Activated naive CD8-positive, alpha-beta T cell treated with anti-CD3 and anti-CD28 coated beads, Interleukin-2, amount 50 U/mL, for 24 hours (primary cell): Measurements from ENCODE around the gene FKBP6.
"Not testable (repeated sequence)": the region's sequence is repeated elsewhere in the genome, so short reads cannot be mapped to it uniquely, and the experiment has no call there.

Experiments
- ATAC-seq: fragments of 150-1000 bp; cut with Tn5 transposase; one replicate; pipeline ENCODE4 v1.10.0; 2021
- DNase-seq: peaks from one replicate; pipeline ENCODE4 v3.0.0; 2021
- H3K27ac Mint-ChIP-seq: one replicate; pipeline ENCODE4 v1.8.0; 2021; ENCODE audit warnings: mild to moderate bottlenecking, mixed read lengths
- H3K27me3 Mint-ChIP-seq: one replicate; pipeline ENCODE4 v1.8.0; 2021; ENCODE audit warnings: mixed read lengths
- H3K36me3 Mint-ChIP-seq: one replicate; pipeline ENCODE4 v1.8.0; 2021; ENCODE audit warnings: low read depth, mixed read lengths
- H3K4me1 Mint-ChIP-seq: one replicate; pipeline ENCODE4 v1.8.0; 2021; ENCODE audit warnings: mixed read lengths
- H3K4me3 Mint-ChIP-seq: one replicate; pipeline ENCODE4 v1.8.0; 2021; ENCODE audit warnings: mild to moderate bottlenecking, moderate library complexity, mixed read lengths
- H3K9me3 Mint-ChIP-seq: one replicate; pipeline ENCODE4 v1.8.0; 2021; ENCODE audit warnings: mixed read lengths

The FKBP6 gene

DNA sequence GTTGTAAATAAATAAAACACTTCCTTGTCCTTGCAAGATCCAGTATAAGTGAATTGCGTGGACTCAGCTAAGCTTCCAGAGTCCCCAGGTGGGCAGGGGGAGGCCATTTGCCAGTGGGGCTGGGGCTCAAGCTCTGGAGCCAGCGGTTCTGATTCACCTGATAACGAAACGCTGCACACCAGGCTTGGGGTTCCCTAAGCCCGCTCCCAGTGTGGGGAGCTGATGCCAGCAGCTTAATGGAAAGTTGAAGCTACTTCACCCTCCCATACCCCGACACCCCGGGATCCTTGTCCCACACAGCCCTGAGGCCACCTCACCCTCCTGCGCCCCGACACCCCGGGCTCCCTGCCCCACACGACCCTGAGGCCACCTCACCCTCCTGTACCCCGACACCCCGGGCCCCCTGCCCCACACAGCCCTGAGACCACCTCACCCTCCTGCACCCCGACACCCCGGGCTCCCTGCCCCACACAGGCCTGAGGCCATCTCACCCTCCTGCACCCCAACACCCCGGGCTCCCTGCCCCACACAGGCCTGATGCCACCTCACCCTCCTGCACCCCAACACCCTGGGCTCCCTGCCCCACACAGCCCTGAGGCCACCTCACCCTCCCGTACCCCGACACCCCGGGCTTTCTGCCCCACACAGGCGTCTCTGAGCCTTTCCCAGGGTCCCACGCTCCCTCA is 30.8 kb downstream of the FKBP6 start:
- H3K27me3 Mint-ChIP-seq, result peaks cover 10% of the 10 kb centered on the region
- no peaks in the 10 kb centered on the region for H3K9me3 Mint-ChIP-seq
- peaks cover 2% of the 10 kb centered on the region for H3K4me1 Mint-ChIP-seq
- ATAC-seq, result no peak
- H3K4me3 Mint-ChIP-seq, result no peak overlapping the region
- no peak overlapping the region for H3K27ac Mint-ChIP-seq
- no peak for DNase-seq
- H3K36me3 Mint-ChIP-seq, result no peaks in the 10 kb centered on the region

DNA sequence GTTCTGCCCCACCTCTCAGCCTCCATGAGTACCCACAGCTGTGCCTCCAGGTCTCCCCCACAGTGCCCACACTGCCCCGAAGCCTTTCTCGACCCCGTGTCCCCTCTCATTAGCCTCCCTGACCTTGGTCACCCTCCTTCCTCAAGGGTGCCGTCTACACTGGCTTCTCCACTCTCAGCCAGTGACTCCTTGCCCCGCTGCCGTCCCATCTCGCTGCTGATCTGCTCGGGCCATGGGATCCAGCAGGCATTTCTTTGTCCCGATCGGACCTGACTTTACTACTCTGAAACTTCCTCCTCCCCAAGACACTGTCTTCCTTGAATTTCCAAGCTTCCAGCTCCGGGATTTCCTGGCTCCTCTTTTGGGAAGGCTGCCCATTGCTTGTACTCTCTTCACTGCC is 31.3 kb downstream of the FKBP6 start:
- Mint-ChIP-seq H3K36me3 (no peaks in the 10 kb centered on the region), H3K27ac (no peak overlapping the region), H3K4me1 (peaks cover 2% of the 10 kb centered on the region), H3K27me3 (peaks cover 10% of the 10 kb centered on the region), H3K4me3 (no peak overlapping the region), H3K9me3 (no peaks in the 10 kb centered on the region)
- ATAC-seq (no peak), DNase-seq (no peak)

DNA sequence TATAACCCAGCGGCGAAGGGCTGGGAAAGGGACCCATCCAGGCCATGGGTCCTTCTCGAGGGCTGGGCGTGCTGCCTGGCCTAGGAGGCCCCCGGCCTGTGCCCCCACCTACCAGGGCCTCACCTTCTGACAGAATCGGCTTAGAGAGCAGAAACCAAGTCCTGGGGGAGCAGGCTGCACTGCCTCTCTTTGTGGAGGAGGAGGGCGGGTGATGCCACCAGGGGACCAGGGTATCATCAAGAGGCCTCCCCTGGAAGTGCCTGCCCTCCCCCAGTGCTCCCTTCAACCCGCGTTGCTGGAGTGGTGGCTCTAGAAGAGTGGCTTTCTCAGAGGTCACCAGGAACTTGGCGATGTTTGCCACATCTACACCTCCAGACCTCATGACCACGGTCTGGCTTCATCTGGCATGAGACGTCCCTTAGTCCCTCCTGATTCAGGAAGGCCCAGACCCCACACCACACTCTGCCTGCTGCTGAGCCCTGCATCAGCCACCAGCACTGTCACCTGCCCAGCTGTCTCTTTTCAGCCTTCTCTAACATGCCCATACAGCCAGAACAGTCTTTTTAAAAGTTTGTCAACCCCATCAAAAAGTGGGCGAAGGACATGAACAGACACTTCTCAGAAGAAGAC is 31.9 kb downstream of the FKBP6 start:
- DNase-seq, result no peak
- Mint-ChIP-seq H3K9me3 (no peaks in the 10 kb centered on the region), H3K4me1 (peaks cover 2% of the 10 kb centered on the region), H3K4me3 (no peak overlapping the region), H3K36me3 (no peaks in the 10 kb centered on the region), H3K27me3 (peaks cover 10% of the 10 kb centered on the region), H3K27ac (no peak overlapping the region)
- ATAC-seq, result no peak

DNA sequence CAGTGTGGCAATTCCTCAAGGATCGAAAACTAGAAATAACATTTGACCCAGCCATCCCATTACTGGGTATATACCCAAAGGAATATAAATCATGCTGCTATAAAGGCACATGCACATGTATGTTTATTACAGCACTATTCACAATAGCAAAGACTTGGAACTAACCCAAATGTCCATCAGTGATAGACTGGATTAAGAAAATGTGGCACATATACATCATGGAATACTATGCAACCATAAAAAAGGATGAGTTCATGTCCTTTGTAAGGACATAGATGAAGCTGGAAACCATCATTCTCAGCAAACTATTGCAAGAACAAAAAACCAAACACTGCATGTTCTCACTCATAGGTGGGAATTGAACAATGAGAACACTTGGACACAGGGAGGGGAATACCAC is 32.6 kb downstream of the FKBP6 start:
- peaks cover 10% of the 10 kb centered on the region for H3K27me3 Mint-ChIP-seq
- not testable (repeated sequence) for H3K27ac Mint-ChIP-seq, H3K36me3 Mint-ChIP-seq, H3K4me1 Mint-ChIP-seq, H3K9me3 Mint-ChIP-seq, DNase-seq, ATAC-seq, H3K4me3 Mint-ChIP-seq

DNA sequence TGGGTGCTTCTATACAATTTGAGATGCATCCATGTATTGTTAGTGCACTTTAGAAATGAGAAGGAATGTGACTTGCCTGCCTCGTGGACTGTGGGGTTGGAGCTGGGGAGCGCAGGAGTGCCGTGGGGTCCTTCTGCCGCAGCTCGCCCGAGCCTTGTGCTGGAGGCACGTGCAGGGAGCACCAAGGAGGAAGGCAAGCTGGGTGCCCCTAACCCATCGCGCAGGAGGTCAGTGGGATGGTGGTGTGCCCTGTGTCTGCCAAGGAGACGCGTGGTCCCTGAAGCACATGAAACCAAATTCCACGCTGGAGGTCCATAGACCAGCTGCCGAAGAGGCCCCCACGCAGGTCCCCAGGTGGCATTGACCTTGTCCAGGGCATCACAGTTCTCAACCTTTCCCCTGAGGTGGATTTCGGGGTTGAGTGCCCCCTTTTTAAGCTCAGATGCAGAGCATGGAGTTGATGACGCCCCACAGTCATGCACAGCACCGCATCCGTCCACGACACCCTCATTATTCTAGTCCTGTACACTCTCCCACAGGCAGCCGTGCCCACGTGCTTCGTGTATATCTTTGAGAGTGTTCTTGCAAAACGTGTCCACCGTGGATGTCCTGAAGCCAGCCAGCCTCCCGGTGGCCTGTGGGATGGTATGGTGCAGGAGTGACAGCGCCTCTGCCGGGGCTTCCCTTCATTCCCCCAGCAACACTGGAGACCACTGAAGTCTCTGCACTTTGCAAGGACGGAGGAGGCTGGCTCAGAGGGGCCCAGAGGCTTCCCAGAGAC is 35.5 kb downstream of the FKBP6 start:
- Mint-ChIP-seq H3K4me1 (peaks cover 2% of the 10 kb centered on the region), H3K36me3 (no peaks in the 10 kb centered on the region), H3K27me3 (peaks cover 6% of the 10 kb centered on the region), H3K9me3 (no peaks in the 10 kb centered on the region), H3K4me3 (no peak overlapping the region), H3K27ac (no peak overlapping the region)
- DNase-seq (no peak), ATAC-seq (no peak)

DNA sequence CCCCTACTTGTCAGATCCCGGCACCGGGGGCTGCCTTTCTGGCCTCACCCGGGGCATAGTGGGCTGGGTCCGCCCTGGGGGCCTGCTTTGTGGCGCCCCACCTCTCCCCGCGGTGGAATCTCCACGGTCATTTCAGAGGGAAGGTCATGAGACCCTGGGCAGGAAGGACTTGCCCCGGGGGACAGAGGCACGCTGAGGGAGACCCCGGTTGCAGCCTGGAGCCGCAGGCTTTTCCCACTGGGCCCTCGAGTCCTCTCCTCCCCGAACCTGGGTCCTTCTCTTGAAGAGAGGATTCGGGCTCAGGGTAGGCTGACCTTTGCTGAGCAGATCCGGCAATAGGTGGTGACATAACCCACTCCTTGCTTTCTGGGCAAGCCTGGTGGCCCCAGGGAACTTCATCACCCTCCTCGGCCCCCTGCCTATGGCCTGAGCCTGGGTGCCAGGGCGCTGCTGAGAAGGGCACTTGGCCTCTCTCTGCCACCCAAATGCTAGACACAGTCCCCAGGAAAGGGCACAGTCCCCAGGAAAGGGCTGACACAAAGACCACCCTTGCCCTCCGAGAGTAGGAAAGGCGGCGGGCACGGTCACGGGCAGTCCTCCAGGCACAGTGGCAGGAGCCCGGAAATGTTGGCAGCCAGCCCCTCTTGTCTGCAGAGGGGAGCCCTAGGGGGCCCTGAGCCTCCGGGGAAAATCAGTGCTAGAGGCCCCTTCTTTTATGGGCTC is 36.2 kb downstream of the FKBP6 start:
- no peak for ATAC-seq
- H3K27me3 Mint-ChIP-seq, result peaks cover 6% of the 10 kb centered on the region

DNA sequence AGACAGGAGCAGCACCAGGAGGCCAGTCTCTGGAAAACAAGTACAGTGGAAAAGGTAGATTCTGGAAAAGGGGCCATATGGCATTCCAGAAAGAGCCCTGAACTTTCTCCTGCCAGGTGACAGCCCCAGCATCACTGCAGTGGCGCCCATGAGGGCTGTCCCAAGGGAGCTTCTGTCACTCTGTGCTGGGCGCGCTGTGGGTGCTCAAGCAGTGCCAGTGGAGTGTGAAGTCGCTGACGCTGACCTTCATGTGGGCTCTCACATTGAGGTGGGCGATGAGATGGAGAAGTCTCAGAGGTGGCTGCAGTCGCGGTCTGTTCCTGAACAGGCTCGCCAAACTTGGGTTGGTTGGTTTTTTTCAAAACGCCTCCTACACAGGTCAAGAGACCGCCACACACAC is 38.2 kb downstream of the FKBP6 start:
- Mint-ChIP-seq H3K9me3 (no peaks in the 10 kb centered on the region), H3K4me1 (peaks cover 1% of the 10 kb centered on the region), H3K27me3 (peaks cover 2% of the 10 kb centered on the region), H3K4me3 (no peak overlapping the region), H3K36me3 (no peaks in the 10 kb centered on the region), H3K27ac (no peak overlapping the region)
- ATAC-seq (no peak), DNase-seq (no peak)

More for the DNA sequence above, 36.2 kb downstream of the FKBP6 start:
- Mint-ChIP-seq H3K4me3 (no peak overlapping the region), H3K9me3 (no peaks in the 10 kb centered on the region), H3K27ac (no peak overlapping the region), H3K4me1 (peaks cover 1% of the 10 kb centered on the region), H3K36me3 (no peaks in the 10 kb centered on the region)
- no peak for DNase-seq

DNA sequence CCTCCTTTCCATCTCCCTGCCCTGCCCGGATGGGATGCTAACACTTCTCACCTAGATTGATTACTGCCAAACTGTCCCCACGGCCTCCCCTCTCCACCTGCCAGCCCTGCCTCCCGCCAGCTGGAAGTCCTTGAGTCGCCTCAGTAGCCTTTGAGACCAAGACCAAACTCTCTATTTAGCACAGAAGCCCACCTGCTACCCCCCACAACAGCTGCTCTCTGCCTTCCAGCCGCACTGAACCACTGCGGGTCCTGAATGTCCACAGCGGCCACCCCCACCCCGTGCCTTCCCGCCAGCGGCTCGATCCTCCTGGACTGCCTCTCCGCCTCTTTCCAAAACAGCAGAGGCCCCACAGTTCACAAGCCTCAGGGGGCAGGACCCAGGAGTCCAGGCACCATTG is 39.0 kb downstream of the FKBP6 start:
- no peak for ATAC-seq
- H3K9me3 Mint-ChIP-seq, result no peaks in the 10 kb centered on the region
- H3K4me3 Mint-ChIP-seq, result no peak overlapping the region
- H3K4me1 Mint-ChIP-seq, result peaks cover 1% of the 10 kb centered on the region
- H3K27ac Mint-ChIP-seq, result no peak overlapping the region
- DNase-seq, result no peak
- no peaks in the 10 kb centered on the region for H3K36me3 Mint-ChIP-seq
- H3K27me3 Mint-ChIP-seq, result peaks cover 2% of the 10 kb centered on the region

DNA sequence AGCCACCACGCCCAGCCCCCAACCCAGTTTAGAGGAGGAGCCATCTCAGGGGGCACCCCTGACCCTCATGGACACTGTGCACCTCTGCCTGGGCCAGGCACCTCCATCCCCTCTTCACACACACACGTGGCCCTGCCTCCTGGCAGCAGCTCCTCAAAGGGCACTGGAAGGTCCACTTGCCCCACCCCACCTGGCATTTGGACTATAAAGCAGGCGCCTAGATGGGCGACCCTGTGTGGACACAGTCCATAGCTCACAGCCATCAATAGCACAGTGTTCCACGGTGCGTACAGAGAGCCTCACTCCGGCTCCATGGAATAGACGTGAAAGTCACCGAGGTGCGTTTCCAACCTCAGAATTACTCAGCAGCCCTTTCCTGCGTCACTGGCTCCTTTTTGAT is 41.0 kb downstream of the FKBP6 start:
- Mint-ChIP-seq H3K9me3 (no peaks in the 10 kb centered on the region), H3K36me3 (no peaks in the 10 kb centered on the region), H3K4me1 (peaks cover 1% of the 10 kb centered on the region), H3K27ac (no peak overlapping the region), H3K4me3 (no peak overlapping the region), H3K27me3 (peaks cover 2% of the 10 kb centered on the region)
- DNase-seq, result no peak
- ATAC-seq, result no peak

DNA sequence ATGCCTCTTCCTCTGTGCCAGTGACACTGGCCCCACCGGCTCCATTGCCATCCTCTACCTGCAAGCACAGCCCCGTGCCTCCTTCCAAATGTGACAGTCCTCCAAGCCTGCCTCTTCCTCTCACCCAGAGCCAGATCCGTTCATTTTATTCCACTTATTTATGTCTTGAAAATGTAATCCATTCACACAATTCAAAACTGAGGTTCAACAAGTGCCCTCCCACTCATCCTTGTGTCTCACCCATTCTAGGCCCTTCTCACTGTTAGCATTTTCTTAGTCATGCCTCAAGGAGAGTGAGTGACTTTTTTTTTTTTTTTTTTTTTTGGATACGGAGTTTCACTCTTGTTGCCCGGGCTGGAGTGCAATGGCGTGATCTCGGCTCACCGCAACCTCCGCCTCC is 41.7 kb downstream of the FKBP6 start:
- Mint-ChIP-seq H3K4me3 (no peak overlapping the region), H3K9me3 (no peaks in the 10 kb centered on the region), H3K4me1 (peaks cover 1% of the 10 kb centered on the region), H3K27me3 (peaks cover 2% of the 10 kb centered on the region), H3K27ac (no peak overlapping the region), H3K36me3 (no peaks in the 10 kb centered on the region)
- ATAC-seq, result no peak
- DNase-seq, result no peak

DNA sequence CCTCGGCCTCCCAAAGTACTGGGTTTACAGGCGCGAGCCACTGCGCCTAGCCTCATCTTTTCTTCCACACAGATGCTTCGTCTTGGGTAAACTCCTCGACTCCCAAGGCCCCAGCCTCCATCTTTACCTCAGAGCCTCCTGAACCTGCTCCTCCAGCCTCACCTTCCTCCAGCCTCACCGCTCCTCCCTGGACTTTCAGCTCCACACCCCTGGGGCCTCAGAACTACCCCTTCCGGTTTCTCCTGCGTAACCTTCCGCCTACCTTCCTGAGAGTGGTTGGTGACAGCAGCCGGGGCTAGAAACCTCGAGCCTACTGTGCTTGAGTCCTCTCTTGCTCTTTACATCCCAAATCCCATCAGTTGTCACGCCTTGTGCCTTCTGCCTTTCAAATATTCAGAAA is 45.8 kb downstream of the FKBP6 start:
- ATAC-seq (no peak), DNase-seq (no peak)
- no peak overlapping the region for H3K4me3 Mint-ChIP-seq
- no peak overlapping the region for H3K27ac Mint-ChIP-seq
- H3K36me3 Mint-ChIP-seq, result no peaks in the 10 kb centered on the region
- no peaks in the 10 kb centered on the region for H3K4me1 Mint-ChIP-seq
- no peaks in the 10 kb centered on the region for H3K9me3 Mint-ChIP-seq
- peaks cover 27% of the 10 kb centered on the region for H3K27me3 Mint-ChIP-seq

DNA sequence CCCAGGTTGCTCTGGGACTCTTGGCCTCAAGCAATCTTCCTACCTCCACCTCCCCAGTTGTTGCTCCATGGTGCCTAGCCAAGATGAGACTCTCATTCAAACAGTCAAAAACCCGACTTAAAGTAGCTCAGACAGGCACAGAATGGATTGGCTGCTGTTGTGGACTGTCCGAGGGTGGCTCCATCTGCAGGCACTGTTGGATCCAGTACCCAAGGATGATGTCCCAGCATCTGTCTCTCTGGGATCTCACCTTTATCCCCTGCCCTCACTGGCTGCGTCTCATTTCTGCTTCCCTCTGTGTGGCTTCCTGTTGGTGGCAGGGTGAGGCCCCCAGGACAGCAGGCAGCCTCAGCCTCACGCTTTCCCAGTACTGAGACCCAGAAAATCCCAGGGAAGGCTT is 48.3 kb downstream of the FKBP6 start:
- not testable (repeated sequence) for H3K36me3 Mint-ChIP-seq, ATAC-seq, H3K4me3 Mint-ChIP-seq, H3K27ac Mint-ChIP-seq, H3K4me1 Mint-ChIP-seq, H3K9me3 Mint-ChIP-seq, DNase-seq
- H3K27me3 Mint-ChIP-seq, result peaks cover 27% of the 10 kb centered on the region

DNA sequence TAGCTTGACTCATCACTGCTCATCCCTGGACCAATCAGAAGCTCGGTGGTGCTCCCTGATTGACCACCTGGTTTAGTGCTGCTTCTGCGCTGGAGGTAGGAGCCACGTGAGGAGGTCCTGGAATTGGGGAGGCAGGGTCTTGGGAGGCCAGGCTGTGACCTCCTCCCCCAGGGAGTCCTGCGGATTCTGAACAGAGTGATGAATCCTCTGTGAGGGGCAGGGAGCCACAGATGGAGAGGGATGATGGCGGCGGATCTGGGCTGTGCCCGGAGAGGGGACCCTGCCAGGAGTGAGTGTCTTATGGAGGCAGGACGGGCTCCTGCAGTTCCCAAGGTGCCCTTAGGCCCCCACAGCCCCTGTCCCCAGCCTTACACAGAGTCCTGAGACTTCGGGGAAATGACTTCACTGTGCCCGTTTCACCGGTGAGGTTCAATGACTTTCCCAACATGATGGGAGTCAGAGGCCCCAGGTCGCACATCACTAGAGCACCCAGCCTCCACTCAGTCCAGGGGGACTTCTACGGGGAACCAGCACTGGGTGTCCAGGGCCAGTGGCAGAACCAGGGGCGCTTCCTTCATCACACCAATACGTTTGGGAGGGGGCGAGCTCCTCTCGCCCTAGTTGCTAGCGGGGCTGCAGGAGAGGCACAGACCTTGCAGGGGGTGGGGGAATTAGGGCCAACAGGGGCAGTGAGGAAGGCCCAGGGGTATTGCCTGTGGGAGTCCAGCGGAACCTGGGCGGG is 48.9 kb downstream of the FKBP6 start:
- ATAC-seq, result no peak
- no peak for DNase-seq
- no peaks in the 10 kb centered on the region for H3K36me3 Mint-ChIP-seq
- no peaks in the 10 kb centered on the region for H3K4me1 Mint-ChIP-seq
- no peak overlapping the region for H3K4me3 Mint-ChIP-seq
- H3K27me3 Mint-ChIP-seq, result peaks cover 27% of the 10 kb centered on the region
- no peaks in the 10 kb centered on the region for H3K9me3 Mint-ChIP-seq
- no peak overlapping the region for H3K27ac Mint-ChIP-seq
